K562 (cell line): Measurements from ENCODE around the gene HSD17B12.

ENCODE experiments used
- CEBPB ChIP-seq: fragments of 450-650 bp; IDR thresholded peaks from 2 replicates; pipeline ENCODE4 v1.6.1; 2016; ENCODE audit warnings: missing genetic modification characterization, missing compliant biosample characterization
- FOXA1 ChIP-seq: fragments of 450-650 bp; IDR thresholded peaks from 2 replicates; pipeline ENCODE4 v1.6.1; 2016; ENCODE audit warnings: mild to moderate bottlenecking, borderline replicate concordance
- KDM2B ChIP-seq: fragments of 250-450 bp; sonication (Bioruptor Pico); IDR thresholded peaks from 2 replicates; pipeline ENCODE4 v1.8.0; 2021; ENCODE audit warnings: mild to moderate bottlenecking, moderate library complexity
- NFRKB ChIP-seq: fragments of 450-650 bp; IDR thresholded peaks from 2 replicates; pipeline ENCODE4 v1.6.1; 2016; ENCODE audit warnings: low read depth
- POLR2AphosphoS5 ChIP-seq: IDR thresholded peaks from 2 replicates; pipeline ENCODE4 v1.6.1; 2011; ENCODE audit warnings: mild to moderate bottlenecking, low read depth, low read length, moderate library complexity; ENCODE audit not compliant: control insufficient read depth, insufficient read depth
- SRF ChIP-seq, 2 experiments: fragments of 250-450, 450-650 bp in 1 of 2; sonication (Bioruptor Pico) in 1 of 2; sonication (generic) in 1 of 2; formaldehyde crosslinking; IDR thresholded peaks; 2 replicates each; pipeline versions ENCODE4 v1.5.0 to v1.5.1; 2020 to 2022; ENCODE audit warnings: mild to moderate bottlenecking in 1 of 2, missing genetic modification reagents in 1 of 2

- TF ChIP-seq CEBPB (no peak), NFRKB (no peak), KDM2B (no peak), POLR2AphosphoS5 (no peak), FOXA1 (no peak), SRF (CRISPR knock-in tag; IDR thresholded peaks at IDR 0.05) (no peak)
These were observed 37.8 kb downstream of the HSD17B12 start for GRCh38 chr11:43718373-43718772.
